OCI-LY1 (cell line): ENCODE data around the gene FGA.

ENCODE experiments used
- H2AFZ ChIP-seq: fragments of 200-600 bp; sonication (generic), shearing (Covaris generic); 2 replicates; pipeline ENCODE4 v1.6.0; 2014; ENCODE audit warnings: antibody characterized with exemption, mild to moderate bottlenecking, low read length
- H3F3A ChIP-seq: fragments of 200-600 bp; sonication (generic), shearing (Covaris generic); 2 replicates; pipeline ENCODE4 v1.6.0; 2014; ENCODE audit warnings: mild to moderate bottlenecking, antibody characterized with exemption, low read length, moderate library complexity; ENCODE audit not compliant: insufficient read depth
- H3K27ac ChIP-seq: fragments of 200-600 bp; sonication (generic); 2 replicates; pipeline ENCODE4 v1.5.1; 2014; ENCODE audit warnings: low read length, mixed run types, mild to moderate bottlenecking, low read depth; ENCODE audit not compliant: poor library complexity, severe bottlenecking
- H3K27me3 ChIP-seq: fragments of 200-600 bp; sonication (generic); 2 replicates; pipeline ENCODE4 v1.6.0; 2014; ENCODE audit warnings: antibody characterized with exemption, mild to moderate bottlenecking, low read length, moderate library complexity; ENCODE audit not compliant: insufficient read depth
- H3K36me3 ChIP-seq: fragments of 200-600 bp; sonication (generic); 2 replicates; pipeline ENCODE4 v1.6.1; 2014; ENCODE audit warnings: mild to moderate bottlenecking, antibody characterized with exemption, low read length, moderate library complexity, mixed read lengths; ENCODE audit not compliant: insufficient read depth
- H3K4me1 ChIP-seq: fragments of 200-600 bp; sonication (generic); 2 replicates; pipeline ENCODE4 v1.5.1; 2014; ENCODE audit warnings: mild to moderate bottlenecking, low read length, moderate library complexity; ENCODE audit not compliant: insufficient read depth, severe bottlenecking
- H3K4me2 ChIP-seq: fragments of 200-600 bp; sonication (generic), shearing (Covaris generic); 2 replicates; pipeline ENCODE4 v1.6.1; 2014; ENCODE audit warnings: low read length
- H3K4me3 ChIP-seq: fragments of 200-600 bp; sonication (generic); 2 replicates; pipeline ENCODE4 v1.5.1; 2014; ENCODE audit warnings: low read length, low read depth, mild to moderate bottlenecking, mixed read lengths; ENCODE audit not compliant: poor library complexity, severe bottlenecking
- H3K79me2 ChIP-seq: fragments of 200-600 bp; shearing (Covaris generic); 2 replicates; pipeline ENCODE4 v1.6.1; 2016; ENCODE audit warnings: mixed run types, low read length, mixed read lengths; ENCODE audit not compliant: insufficient read depth
- H3K9ac ChIP-seq: fragments of 200-600 bp; sonication (generic), shearing (Covaris generic); 2 replicates; pipeline ENCODE4 v1.6.1; 2014; ENCODE audit warnings: mild to moderate bottlenecking, low read length, mixed read lengths
- H3K9me2 ChIP-seq: fragments of 200-600 bp; sonication (generic), shearing (Covaris generic); 2 replicates; pipeline ENCODE4 v1.6.1; 2014; ENCODE audit warnings: low read depth, mild to moderate bottlenecking, low read length, mixed read lengths
- H3K9me3 ChIP-seq: fragments of 200-600 bp; shearing (Covaris generic); 2 replicates; pipeline ENCODE4 v1.6.1; 2014; ENCODE audit warnings: low read length, mixed read lengths
- H4K20me1 ChIP-seq: fragments of 200-600 bp; sonication (generic), shearing (Covaris generic); 2 replicates; pipeline ENCODE4 v1.6.0; 2016; ENCODE audit warnings: mild to moderate bottlenecking, low read length; ENCODE audit not compliant: insufficient read depth
- CTCF ChIP-seq: fragments of 200-600 bp; sonication (generic), shearing (Covaris generic); IDR thresholded peaks from 2 replicates; pipeline ENCODE4 v1.5.1; 2017; ENCODE audit warnings: mild to moderate bottlenecking, antibody characterized with exemption, low read length, moderate library complexity, mixed read lengths
- EZH2 ChIP-seq: fragments of 200-600 bp; sonication (generic), shearing (Covaris generic); IDR thresholded peaks from 2 replicates; pipeline ENCODE4 v1.8.0; 2017; ENCODE audit warnings: borderline replicate concordance, mixed run types, mild to moderate bottlenecking, antibody characterized with exemption, low read length, moderate library complexity, mixed read lengths

Gene FGA

DNA sequence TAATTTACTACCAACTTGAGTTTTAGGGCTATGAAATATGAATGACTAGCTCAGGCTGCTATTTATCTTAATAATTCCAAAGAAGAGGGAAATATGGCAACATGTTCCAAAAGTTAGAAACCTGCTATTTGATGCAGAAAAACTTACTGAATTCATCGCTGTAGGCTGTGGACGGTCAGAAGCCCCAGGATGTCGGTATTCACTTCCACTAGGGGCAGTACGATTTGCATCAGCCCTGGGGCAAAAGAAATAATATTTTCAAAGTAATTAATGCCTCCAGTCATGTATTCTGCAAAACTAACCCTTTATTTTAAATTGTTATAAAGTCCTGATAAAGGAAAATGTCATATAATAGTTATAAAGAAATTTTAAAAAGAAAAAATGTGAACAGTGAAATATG, 44.9 kb downstream of the FGA start:
- Histone ChIP-seq H3K36me3 (peaks cover 70% of the 10 kb centered on the region), H3K27me3 (no peaks in the 10 kb centered on the region)
- TF ChIP-seq CTCF (no peak), EZH2 (no peak)

GRCh38 chr4:154542271-154542879, 48.2 kb downstream of the FGA start:
- Histone ChIP-seq H3K36me3 (peaks cover 100% of the 10 kb centered on the region), H3K4me2 (no peak overlapping the region), H3K9me3 (no peaks in the 10 kb centered on the region), H4K20me1 (no peaks in the 10 kb centered on the region; the same call in 1 of the 2 replicates), H3K4me3 (no peak overlapping the region), H3K9me2 (no peaks in the 10 kb centered on the region), H3K27ac (no peak overlapping the region), H3K27me3 (no peaks in the 10 kb centered on the region), H2AFZ (no peak overlapping the region), H3F3A (no peaks in the 10 kb centered on the region), H3K9ac (no peak overlapping the region), H3K4me1 (no peaks in the 10 kb centered on the region), H3K79me2 (no peaks in the 10 kb centered on the region)
- TF ChIP-seq EZH2 = no peak
- no peak for TF ChIP-seq CTCF

More for the DNA sequence above, 44.9 kb downstream of the FGA start:
- Histone ChIP-seq H3K4me3 (no peak overlapping the region), H2AFZ (no peak overlapping the region), H3K27ac (no peak overlapping the region), H3F3A (no peaks in the 10 kb centered on the region), H3K4me1 (peaks cover 18% of the 10 kb centered on the region), H3K9ac (no peak overlapping the region), H3K9me3 (no peaks in the 10 kb centered on the region), H3K79me2 (peaks cover 19% of the 10 kb centered on the region), H4K20me1 (no peaks in the 10 kb centered on the region; the same call in 1 of the 2 replicates), H3K9me2 (no peaks in the 10 kb centered on the region), H3K4me2 (no peak overlapping the region)
